HG03060 (cell line): ENCODE data around the gene SDK1.

Source experiments
- ATAC-seq: cut with Tn5 transposase; IDR thresholded peaks from one replicate; pipeline ENCODE4 v1.9.1; 2021; ENCODE audit warnings: low read depth, moderate number of reproducible peaks; ENCODE audit not compliant: unreplicated experiment

SDK1 gene

GRCh38 chr7:4265066-4265465 is 964.0 kb downstream of the SDK1 start:
- no peak for ATAC-seq

GRCh38 chr7:4265676-4266075 is 964.6 kb downstream of the SDK1 start:
- ATAC-seq = no peak

GRCh38 chr7:4266270-4267040 is 965.4 kb downstream of the SDK1 start:
- ATAC-seq = no peak

GRCh38 chr7:4267341-4268039 is 966.4 kb downstream of the SDK1 start:
- ATAC-seq = no peak

- no peak for ATAC-seq
Observed at GRCh38 chr7:4268040-4268965, 967.3 kb downstream of the SDK1 start.

GRCh38 chr7:4269086-4269485 is 968.0 kb downstream of the SDK1 start:
- no peak for ATAC-seq

GRCh38 chr7:4269746-4270145 is 968.7 kb downstream of the SDK1 start:
- ATAC-seq = no peak

GRCh38 chr7:4270268-4270667 is 969.2 kb downstream of the SDK1 start:
- no peak for ATAC-seq

- no peak for ATAC-seq
Observed at GRCh38 chr7:4270941-4271715, 970.1 kb downstream of the SDK1 start.

- ATAC-seq = no peak
Observed at GRCh38 chr7:4271716-4272015, 970.6 kb downstream of the SDK1 start.

GRCh38 chr7:4272141-4272540 is 971.1 kb downstream of the SDK1 start:
- no peak for ATAC-seq

GRCh38 chr7:4273566-4274230 is 972.6 kb downstream of the SDK1 start:
- no peak for ATAC-seq

GRCh38 chr7:4274286-4274685 is 973.2 kb downstream of the SDK1 start:
- no peak for ATAC-seq

- ATAC-seq = no peak
Observed at GRCh38 chr7:4277936-4278335, 976.9 kb downstream of the SDK1 start.

- no peak for ATAC-seq
Observed at GRCh38 chr7:4279216-4279615, 978.2 kb downstream of the SDK1 start.

GRCh38 chr7:4281231-4281993 is 980.4 kb downstream of the SDK1 start:
- ATAC-seq = no peak

- no peak for ATAC-seq
Observed at GRCh38 chr7:4282434-4283223, 981.6 kb downstream of the SDK1 start.

GRCh38 chr7:4286351-4286750 is 985.3 kb downstream of the SDK1 start:
- ATAC-seq = no peak
